T-cell (primary cell): Measurements from ENCODE around the gene BCL11B. TPM values are rescaled to one million over a fixed set of nuclear protein-coding genes. Genes with fewer than 3 reads are reported as not detected.
"Not testable (repeated sequence)": the region's sequence is repeated elsewhere in the genome, so short reads cannot be mapped to it uniquely, and the experiment has no call there.

Experiments used
- ATAC-seq, 4 experiments: fragments of 200-7000 bp in 3 of 4; fragments of 150-1000 bp in 1 of 4; cut with Tn5 transposase; replicated peaks in 1 of 4; 1 replicate in 3 of 4; 2 replicates in 1 of 4; pipeline ENCODE4 v1.10.0; 2021; ENCODE audit warnings: moderate library complexity in 3 of 4, mild to moderate bottlenecking in 2 of 4, moderate number of reproducible peaks in 1 of 4
- CTCF ChIA-PET, 2 donors: fragments of 300-600 bp; sonication (Branson Sonifier 250); formaldehyde crosslinking; loops; one replicate each; lab custom pipeline; 2022; ENCODE audit warnings: antibody characterized with exemption in 2 of 2; lab: Charles Lee
- POLR2A ChIA-PET, 2 donors: fragments of 300-600 bp; sonication (Branson Sonifier 250); formaldehyde crosslinking; loops; one replicate each; lab custom pipeline; 2022; ENCODE audit warnings: antibody characterized with exemption in 2 of 2; lab: Charles Lee
- DNase-seq, 35 experiments: peaks; one replicate each; pipeline versions ENCODE4 v3.0.0 to v3.0.0-alpha.2; 2013 to 2023
- H3K27ac ChIP-seq: one replicate; pipeline ENCODE4 v1.5.1; 2013; ENCODE audit warnings: low read length
- H3K27me3 ChIP-seq, 2 experiments: replicated peaks in 1 of 2; 1 replicate in 1 of 2; 2 replicates in 1 of 2; pipeline versions ENCODE4 v1.6.1 to v1.7.0; 2013; ENCODE audit warnings: low read length in 1 of 2, mixed read lengths in 1 of 2; ENCODE audit not compliant: control insufficient read depth in 2 of 2, insufficient read depth in 2 of 2; ENCODE audit errors: extremely low read depth in 1 of 2
- H3K36me3 ChIP-seq, 2 donors: 1 replicate in 1 of 2; 2 replicates in 1 of 2; pipeline versions ENCODE4 v1.6.1 to v1.7.0; 2013; ENCODE audit warnings: low read length in 1 of 2; ENCODE audit not compliant: control insufficient read depth in 2 of 2, insufficient read depth in 1 of 2; ENCODE audit errors: extremely low read depth in 1 of 2
- H3K4me1 ChIP-seq, 2 experiments: 1 replicate in 1 of 2; 2 replicates in 1 of 2; pipeline versions ENCODE4 v1.6.1 to v1.7.0; 2013; ENCODE audit warnings: low read length in 2 of 2, mixed read lengths in 1 of 2; ENCODE audit not compliant: insufficient read depth in 2 of 2, control insufficient read depth in 1 of 2; ENCODE audit errors: extremely low read depth in 1 of 2
- H3K4me3 ChIP-seq, 2 donors: 1 replicate in 1 of 2; 2 replicates in 1 of 2; pipeline versions ENCODE4 v1.5.1 to v1.7.0; 2013; ENCODE audit warnings: mild to moderate bottlenecking in 2 of 2, low read length in 1 of 2, moderate library complexity in 1 of 2; ENCODE audit not compliant: control insufficient read depth in 1 of 2; ENCODE audit errors: extremely low read depth in 1 of 2
- H3K9me3 ChIP-seq: 2 replicates; pipeline ENCODE4 v1.7.0; 2013
- H3K27ac Mint-ChIP-seq, 2 donors: one replicate each; pipeline ENCODE4 v1.8.0; 2020 to 2021; ENCODE audit warnings: mild to moderate bottlenecking in 2 of 2, mixed read lengths in 2 of 2
- H3K27me3 Mint-ChIP-seq, 2 donors: one replicate each; pipeline ENCODE4 v1.8.0; 2021 to 2022; ENCODE audit warnings: mixed read lengths in 2 of 2
- H3K36me3 Mint-ChIP-seq: one replicate; pipeline ENCODE4 v1.8.0; 2021; ENCODE audit warnings: mixed read lengths
- H3K4me1 Mint-ChIP-seq, 3 donors: one replicate each; pipeline ENCODE4 v1.8.0; 2020 to 2022; ENCODE audit warnings: mixed read lengths in 3 of 3, mild to moderate bottlenecking in 1 of 3
- H3K4me3 Mint-ChIP-seq, 3 donors: one replicate each; pipeline ENCODE4 v1.8.0; 2020 to 2022; ENCODE audit warnings: mild to moderate bottlenecking in 3 of 3, mixed read lengths in 3 of 3, moderate library complexity in 3 of 3
- H3K9me3 Mint-ChIP-seq, 3 donors: one replicate each; pipeline ENCODE4 v1.8.0; 2020 to 2022; ENCODE audit warnings: mixed read lengths in 3 of 3
- WGBS: methylation state at CpG from one replicate; pipeline ENCODE4 v1.1.5; 2013; ENCODE audit warnings: missing lambda C conversion rate; ENCODE audit not compliant: insufficient coverage; 5-methylcytosine and 5-hydroxymethylcytosine counted together
- total RNA-seq, 35 experiments: library from RNA in 6 of 35; stranded (reverse) in 6 of 35; fragments of 120-200 nt in 1 of 35; gene quantifications; one replicate each; pipeline versions ENCODE4 v1.2.1 to v1.2.4 and lab custom pipeline; 2013 to 2026

The BCL11B gene
- total RNA-seq, 5 donors from 2014 or later (not counting 1 experiment from before 2014, with no cell fraction given) = 181 to 240 (median 196) TPM

- no peaks in the 10 kb centered on the region for H3K27me3 Mint-ChIP-seq
- Histone ChIP-seq H3K4me1 (peaks cover 80 to 100% of the 10 kb centered on the region in 2 experiments), H3K9me3 (no peaks in the 10 kb centered on the region), H3K36me3 (peaks cover 17 to 67% of the 10 kb centered on the region in 2 donors), H3K27ac (peak overlapping the region; percentile 99), H3K4me3 (peak overlapping the region in 1 of 2 donors; percentile 29), H3K27me3 (no peaks in the 10 kb centered on the region)
- H3K27ac Mint-ChIP-seq = peak overlapping the region; percentile 98 to 99
- H3K9me3 Mint-ChIP-seq = no peaks in the 10 kb centered on the region
- ChIA-PET POLR2A (interaction anchor here (0.6 to 1.6 kb wide), 11 partner anchors 10 to 1037 kb away, joined by 3 to 15 read pairs (median 5); no protein-coding TSS in a partner anchor), CTCF (interaction anchor here (0.6 to 3.9 kb wide), 20 partner anchors 9 to 1437 kb away, joined by 3 to 48 read pairs (median 4); partner anchors contain the start of gene BCL11B (in 1 of the 2))
- peak; percentile 58 to 91 (median 84) for DNase-seq
- H3K4me1 Mint-ChIP-seq = peaks cover 94 to 96% (median 95%) of the 10 kb centered on the region in 3 donors
- peaks cover 39% of the 10 kb centered on the region for H3K36me3 Mint-ChIP-seq
- peak overlapping the region; percentile 62 to 96 (median 76) for H3K4me3 Mint-ChIP-seq
- WGBS = 7% methylated on average over 19 of the region's 23 CpGs
- ATAC-seq = peak; percentile 63 to 71 (median 68)
These were observed 41.5 kb downstream of the BCL11B start for GRCh38 chr14:99230208-99231151.

GRCh38 chr14:99229654-99230207 lies 42.3 kb downstream of the BCL11B start:
- CTCF ChIA-PET = interaction anchor here (0.6 to 3.9 kb wide), 13 partner anchors 9 to 42 kb away, joined by 3 to 48 read pairs (median 5); partner anchors contain the start of gene BCL11B (in 1 of the 2)
- Mint-ChIP-seq H3K36me3 (peaks cover 40% of the 10 kb centered on the region), H3K27ac (peak overlapping the region; percentile 98 to 99), H3K9me3 (no peaks in the 10 kb centered on the region), H3K27me3 (no peaks in the 10 kb centered on the region), H3K4me1 (peaks cover 94 to 96% (median 96%) of the 10 kb centered on the region in 3 donors), H3K4me3 (peak overlapping the region; percentile 62 to 96 (median 76))
- ATAC-seq = peak; percentile 37 to 48 (median 44)
- H3K4me1 ChIP-seq = peaks cover 83 to 100% of the 10 kb centered on the region in 2 experiments
- POLR2A ChIA-PET = interaction anchor here (0.6 to 1.6 kb wide), 9 partner anchors 10 to 1037 kb away, joined by 3 to 7 read pairs (median 3); no protein-coding TSS in a partner anchor
- peak in 18 of 35 experiments; percentile 31 to 69 (median 49) for DNase-seq
- H3K9me3 ChIP-seq = no peaks in the 10 kb centered on the region
- 12% methylated on average over 10 of the region's 10 CpGs for WGBS
- peaks cover 17 to 74% of the 10 kb centered on the region in 2 donors for H3K36me3 ChIP-seq
- H3K27me3 ChIP-seq = no peaks in the 10 kb centered on the region
- H3K27ac ChIP-seq = peak overlapping the region; percentile 99
- peak overlapping the region; percentile 8 to 10 for H3K4me3 ChIP-seq

- ATAC-seq, H3K9me3 Mint-ChIP-seq, H3K27me3 Mint-ChIP-seq, DNase-seq, H3K9me3 ChIP-seq, H3K4me3 ChIP-seq, H3K27me3 ChIP-seq: not testable (repeated sequence)
- POLR2A ChIA-PET = interaction anchor here in 1 of 2 donors (0.6 kb wide), 2 partner anchors 179 to 1613 kb away, joined by 4 to 5 read pairs; no protein-coding TSS in a partner anchor
- 80% methylated on average over 1 of the region's 4 CpGs for WGBS
- CTCF ChIA-PET = interaction anchor here (0.6 to 3.9 kb wide), 6 partner anchors 10 to 38 kb away, joined by 3 to 48 read pairs (median 6); no protein-coding TSS in a partner anchor
- H3K36me3 Mint-ChIP-seq = peaks cover 49% of the 10 kb centered on the region
- peaks cover 94 to 97% (median 96%) of the 10 kb centered on the region in 3 donors for H3K4me1 Mint-ChIP-seq
- peak overlapping the region; percentile 21 to 96 (median 76) for H3K4me3 Mint-ChIP-seq
- H3K36me3 ChIP-seq = peaks cover 21 to 80% of the 10 kb centered on the region in 2 donors
- H3K27ac Mint-ChIP-seq = peak overlapping the region; percentile 98 to 99
- peak overlapping the region; percentile 99 for H3K27ac ChIP-seq
- H3K4me1 ChIP-seq = peaks cover 83 to 100% of the 10 kb centered on the region in 2 experiments
These were observed 43.2 kb downstream of the BCL11B start for GRCh38 chr14:99228760-99229159.

- Mint-ChIP-seq H3K4me3 (peak overlapping the region; percentile 53 to 96 (median 70)), H3K9me3 (no peaks in the 10 kb centered on the region), H3K27me3 (no peaks in the 10 kb centered on the region), H3K27ac (peak overlapping the region; percentile 98 to 99), H3K4me1 (peaks cover 95 to 97% (median 96%) of the 10 kb centered on the region in 3 donors), H3K36me3 (peaks cover 64% of the 10 kb centered on the region)
- Histone ChIP-seq H3K27ac (peak overlapping the region; percentile 99), H3K36me3 (peaks cover 18 to 85% of the 10 kb centered on the region in 2 donors), H3K27me3 (no peaks in the 10 kb centered on the region), H3K4me3 (no peak overlapping the region), H3K9me3 (no peaks in the 10 kb centered on the region), H3K4me1 (peaks cover 77 to 99% of the 10 kb centered on the region in 2 experiments)
- CTCF ChIA-PET = interaction anchor here (0.7 to 1.3 kb wide), 6 partner anchors 9 to 39 kb away, joined by 3 to 6 read pairs (median 3); no protein-coding TSS in a partner anchor
- no peak for DNase-seq
- POLR2A ChIA-PET = interaction anchor here in 1 of 2 donors (0.6 kb wide), 1 partner anchor 9 kb away, joined by 8 read pairs; no protein-coding TSS in a partner anchor
- WGBS = no CpG with 5 or more reads among the region's 4 CpGs
- no peak for ATAC-seq
These were observed 45.3 kb downstream of the BCL11B start for GRCh38 chr14:99226687-99227086.

- ATAC-seq (peak in 3 of 4 experiments; percentile 20 to 36 (median 34)), DNase-seq (peak in 1 of 35 experiments; percentile 46)
- Histone ChIP-seq H3K4me1 (peaks cover 76 to 99% of the 10 kb centered on the region in 2 experiments), H3K4me3 (no peak overlapping the region), H3K9me3 (no peaks in the 10 kb centered on the region), H3K27ac (peak overlapping the region; percentile 99), H3K27me3 (no peaks in the 10 kb centered on the region), H3K36me3 (peaks cover 17 to 86% of the 10 kb centered on the region in 2 donors)
- 30% methylated on average over 11 of the region's 13 CpGs for WGBS
- Mint-ChIP-seq H3K27ac (peak overlapping the region; percentile 98 to 99), H3K4me1 (peaks cover 97 to 98% (median 97%) of the 10 kb centered on the region in 3 donors), H3K36me3 (peaks cover 68% of the 10 kb centered on the region), H3K27me3 (no peaks in the 10 kb centered on the region), H3K9me3 (no peaks in the 10 kb centered on the region), H3K4me3 (peak overlapping the region; percentile 53 to 96 (median 70))
- ChIA-PET CTCF (interaction anchor here (0.6 to 2.3 kb wide), 8 partner anchors 8 to 40 kb away, joined by 3 to 22 read pairs (median 3); no protein-coding TSS in a partner anchor), POLR2A (interaction anchor here (0.5 to 1.2 kb wide), 6 partner anchors 8 to 1623 kb away, joined by 3 to 8 read pairs (median 4); no protein-coding TSS in a partner anchor)
These were observed 46.4 kb downstream of the BCL11B start for GRCh38 chr14:99225436-99226203.
